ENCODE data around the gene SLC39A10. TPM values are rescaled to one million over a fixed set of nuclear protein-coding genes. Genes with fewer than 3 reads are reported as not detected.
"Not testable (repeated sequence)": the region's sequence is repeated elsewhere in the genome, so short reads cannot be mapped to it uniquely, and the experiment has no call there.

Gene SLC39A10, protein sequence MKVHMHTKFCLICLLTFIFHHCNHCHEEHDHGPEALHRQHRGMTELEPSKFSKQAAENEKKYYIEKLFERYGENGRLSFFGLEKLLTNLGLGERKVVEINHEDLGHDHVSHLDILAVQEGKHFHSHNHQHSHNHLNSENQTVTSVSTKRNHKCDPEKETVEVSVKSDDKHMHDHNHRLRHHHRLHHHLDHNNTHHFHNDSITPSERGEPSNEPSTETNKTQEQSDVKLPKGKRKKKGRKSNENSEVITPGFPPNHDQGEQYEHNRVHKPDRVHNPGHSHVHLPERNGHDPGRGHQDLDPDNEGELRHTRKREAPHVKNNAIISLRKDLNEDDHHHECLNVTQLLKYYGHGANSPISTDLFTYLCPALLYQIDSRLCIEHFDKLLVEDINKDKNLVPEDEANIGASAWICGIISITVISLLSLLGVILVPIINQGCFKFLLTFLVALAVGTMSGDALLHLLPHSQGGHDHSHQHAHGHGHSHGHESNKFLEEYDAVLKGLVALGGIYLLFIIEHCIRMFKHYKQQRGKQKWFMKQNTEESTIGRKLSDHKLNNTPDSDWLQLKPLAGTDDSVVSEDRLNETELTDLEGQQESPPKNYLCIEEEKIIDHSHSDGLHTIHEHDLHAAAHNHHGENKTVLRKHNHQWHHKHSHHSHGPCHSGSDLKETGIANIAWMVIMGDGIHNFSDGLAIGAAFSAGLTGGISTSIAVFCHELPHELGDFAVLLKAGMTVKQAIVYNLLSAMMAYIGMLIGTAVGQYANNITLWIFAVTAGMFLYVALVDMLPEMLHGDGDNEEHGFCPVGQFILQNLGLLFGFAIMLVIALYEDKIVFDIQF
- total RNA-seq: 6.1 TPM

DNA sequence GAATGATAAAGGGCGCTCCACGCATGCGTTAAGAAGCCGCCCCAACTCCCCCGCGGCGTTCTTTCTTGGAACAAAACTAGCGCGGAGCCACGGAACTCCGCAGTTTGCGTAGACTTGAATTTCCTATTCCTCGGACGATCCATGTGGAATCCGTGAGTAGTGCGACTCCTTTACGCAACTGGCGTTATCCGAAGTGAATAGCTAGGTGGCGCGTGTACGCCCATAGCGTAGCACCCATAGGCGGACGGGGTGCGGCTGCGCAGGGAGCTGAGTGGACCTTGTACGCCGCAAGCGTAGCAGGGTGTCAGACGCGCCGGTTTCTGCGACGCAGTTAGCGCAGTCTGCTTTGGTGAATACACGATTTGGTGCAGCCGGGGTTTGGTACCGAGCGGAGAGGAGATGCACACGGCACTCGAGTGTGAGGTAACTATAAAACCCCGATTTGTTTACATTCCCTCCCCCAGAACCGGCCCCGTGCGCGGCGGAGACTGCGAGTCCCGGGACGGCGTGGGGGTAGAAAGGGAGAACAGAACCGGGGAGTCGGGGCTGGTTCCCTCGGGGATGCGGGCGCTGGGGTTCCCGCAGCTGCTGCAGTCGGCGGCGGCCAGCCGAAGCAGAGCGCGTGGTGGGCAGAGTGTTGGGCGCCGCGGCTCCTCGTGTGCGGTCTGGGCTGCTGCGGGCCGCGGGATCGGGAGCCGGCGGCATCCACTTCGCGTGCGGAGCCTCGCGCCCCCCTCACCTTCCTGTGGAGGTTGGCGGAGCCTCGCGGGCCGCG lies at the start of gene SLC39A10:
Gene SLC39A10 (plus strand): TSS at position 368 of the 775 bp plus-strand sequence. CDS start 22,817 bp downstream, outside the sequence.
- ATAC-seq: peak; percentile 95

DNA sequence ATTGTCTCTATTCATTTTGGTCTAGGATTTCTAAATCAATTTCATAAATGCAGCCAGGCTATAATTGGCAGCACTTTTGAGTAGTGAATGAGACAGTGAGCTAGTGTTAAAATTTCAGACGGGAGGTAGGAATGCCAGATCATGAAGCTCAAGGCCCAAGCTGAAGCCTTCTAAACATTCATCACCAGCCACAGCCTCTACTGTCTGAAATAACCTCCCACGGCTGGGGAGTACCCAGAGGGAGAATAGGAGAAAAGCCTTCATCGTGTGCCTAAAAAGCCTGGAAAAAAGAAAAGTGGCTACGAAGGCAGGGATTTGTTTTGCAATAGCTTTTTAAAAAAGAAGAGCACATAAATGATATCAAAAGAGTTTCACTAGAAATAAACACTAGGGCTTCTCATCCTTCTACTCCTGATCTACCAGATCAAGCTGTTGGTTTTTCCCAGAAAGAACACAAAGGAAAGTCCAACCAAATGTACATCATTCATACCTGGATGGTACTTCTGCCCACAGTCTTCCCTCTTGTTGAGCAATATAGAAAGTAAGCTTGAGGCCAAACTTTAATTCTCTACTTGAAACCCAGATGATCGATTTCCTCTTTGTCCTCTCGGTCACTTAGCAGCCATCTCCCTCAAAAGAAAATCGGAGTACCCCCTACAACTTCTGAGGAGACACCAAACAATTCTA lies 48.1 kb upstream of the SLC39A10 start:
- ATAC-seq: no peak

DNA sequence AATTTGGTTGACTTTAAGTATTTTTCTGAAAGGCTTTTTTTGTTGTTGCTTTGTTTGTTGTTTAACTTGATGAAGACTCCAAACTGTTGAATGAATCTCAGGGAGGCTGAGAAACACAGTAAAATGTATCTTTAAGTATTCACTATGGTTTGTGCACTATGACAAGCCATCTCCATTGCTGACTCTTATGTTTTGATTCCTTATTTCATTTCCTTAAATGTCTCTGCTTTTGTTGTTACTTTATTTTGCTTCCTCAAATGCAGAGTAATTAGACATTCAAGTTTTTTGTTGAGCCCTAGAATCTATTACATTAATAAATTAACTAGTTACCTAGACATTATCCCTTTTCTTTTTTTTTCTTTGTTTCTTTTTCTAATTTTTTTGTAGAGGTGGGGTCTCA lies 46.3 kb upstream of the SLC39A10 start:
- no peak for ATAC-seq

DNA sequence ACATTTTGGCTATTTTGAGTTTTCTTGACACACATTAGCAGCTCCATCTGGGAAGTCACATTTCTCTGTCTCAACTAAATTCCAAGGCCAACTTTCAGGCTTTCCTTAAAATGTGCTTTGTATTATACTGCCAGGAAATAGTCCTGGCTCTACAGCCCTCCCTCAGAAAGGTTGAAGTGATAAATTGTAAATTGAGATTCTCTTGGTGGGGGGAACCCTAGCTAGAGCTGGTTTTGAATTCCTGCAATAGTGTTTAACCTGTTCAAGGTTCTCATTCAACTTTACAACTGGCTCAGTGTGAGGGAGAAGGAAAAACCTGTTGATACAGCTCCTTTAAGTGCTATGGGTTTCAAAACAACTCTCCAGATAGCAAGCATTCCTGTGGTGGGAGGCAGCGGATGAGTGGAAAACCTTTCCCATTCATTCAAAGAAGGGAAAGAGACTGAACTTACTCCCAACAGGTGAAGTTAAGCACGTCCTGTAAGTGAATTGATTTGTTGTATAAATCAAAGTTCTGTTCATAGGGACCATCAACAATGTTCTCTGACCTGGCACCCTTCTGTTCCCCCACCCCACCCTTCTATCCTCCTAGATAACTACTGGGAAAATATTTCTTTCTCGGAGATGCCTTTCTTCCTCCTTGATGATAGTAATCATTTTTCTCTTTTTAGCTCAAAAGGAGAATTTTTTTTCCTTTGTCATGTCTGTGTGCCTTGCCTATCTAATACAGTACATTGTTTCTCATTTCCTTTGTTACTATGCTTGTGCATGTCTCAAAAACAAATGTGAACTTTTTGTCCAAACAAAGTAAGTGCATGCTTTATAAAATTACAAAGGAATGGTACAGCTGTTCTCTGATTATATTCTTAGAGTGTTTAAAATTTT lies 44.2 kb upstream of the SLC39A10 start:
- ATAC-seq: no peak

DNA sequence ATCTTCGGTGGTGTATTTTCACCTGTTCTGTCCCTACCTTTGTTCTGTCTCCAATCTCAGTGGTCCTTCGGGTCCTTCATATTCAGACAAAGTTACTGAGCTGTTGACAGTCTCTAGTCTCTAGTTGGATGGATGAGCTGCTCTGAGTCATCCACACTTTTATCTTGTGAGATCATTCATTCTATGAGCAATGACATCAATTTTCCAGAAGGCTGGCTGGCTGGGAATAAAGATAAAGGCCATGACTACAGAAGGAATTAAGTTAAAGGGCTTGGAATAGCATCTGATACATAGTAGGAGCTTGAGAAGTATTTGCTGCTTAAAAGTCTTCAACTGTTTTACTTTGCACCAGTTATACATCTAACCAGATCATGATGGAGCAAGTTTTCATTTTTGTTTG lies 43.1 kb upstream of the SLC39A10 start:
- ATAC-seq: no peak

DNA sequence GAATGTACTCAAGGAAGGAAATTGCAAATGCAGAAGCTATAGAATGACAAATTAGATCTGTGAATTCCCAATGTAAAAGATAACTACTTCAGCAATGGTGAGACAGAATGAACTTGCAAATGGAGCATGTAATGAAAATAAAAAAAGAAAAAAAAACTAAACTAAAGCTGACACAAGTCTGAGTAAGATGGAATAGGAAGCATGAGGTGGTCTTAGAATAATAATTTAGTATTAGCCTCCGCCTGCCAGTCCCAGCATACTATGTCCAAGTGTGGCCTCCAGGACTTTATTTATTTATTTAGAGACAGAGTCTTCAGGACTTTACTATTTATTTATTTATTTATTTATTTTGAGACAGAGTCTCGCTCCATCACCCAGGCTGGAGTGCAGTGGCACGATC lies 37.4 kb upstream of the SLC39A10 start:
- ATAC-seq: no peak

DNA sequence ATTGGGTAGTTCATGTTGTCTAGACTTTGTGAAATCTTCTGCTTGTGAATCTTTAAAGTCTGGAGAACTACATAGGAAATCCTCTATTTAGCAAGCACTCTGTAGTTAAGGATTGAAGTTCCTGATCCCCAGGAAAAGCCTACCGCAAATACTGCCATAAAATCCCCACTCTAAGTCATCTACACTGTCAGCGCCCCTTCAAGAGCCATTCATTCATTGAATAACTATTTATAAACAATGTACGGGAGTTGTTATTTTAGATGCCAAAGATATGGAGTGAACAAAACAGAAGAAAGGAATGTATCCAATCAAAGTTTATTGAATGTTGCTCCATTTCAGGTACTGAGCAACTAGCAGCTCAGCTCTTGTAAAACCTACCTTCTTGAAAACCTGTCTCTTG lies 36.5 kb upstream of the SLC39A10 start:
- no peak for ATAC-seq

DNA sequence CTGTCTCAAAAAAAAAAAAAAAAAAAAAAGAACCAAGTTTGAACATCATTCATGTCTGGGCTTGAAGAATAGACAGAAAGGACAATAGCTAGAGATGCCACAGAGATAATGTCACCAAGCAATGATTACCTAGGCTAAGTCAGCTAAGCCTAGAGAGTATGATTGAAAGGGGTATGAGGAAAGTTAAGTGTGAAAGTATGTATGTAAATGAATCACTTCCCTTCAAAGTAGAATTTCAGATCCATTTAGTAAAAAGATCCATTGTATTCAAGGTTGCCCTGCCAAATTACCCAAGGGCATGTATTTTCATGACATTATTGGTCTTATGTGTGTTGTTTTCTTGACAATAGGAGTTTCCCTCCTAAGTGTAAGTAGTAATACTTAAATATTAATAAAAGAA lies 34.1 kb upstream of the SLC39A10 start:
- ATAC-seq: peak; percentile 82

DNA sequence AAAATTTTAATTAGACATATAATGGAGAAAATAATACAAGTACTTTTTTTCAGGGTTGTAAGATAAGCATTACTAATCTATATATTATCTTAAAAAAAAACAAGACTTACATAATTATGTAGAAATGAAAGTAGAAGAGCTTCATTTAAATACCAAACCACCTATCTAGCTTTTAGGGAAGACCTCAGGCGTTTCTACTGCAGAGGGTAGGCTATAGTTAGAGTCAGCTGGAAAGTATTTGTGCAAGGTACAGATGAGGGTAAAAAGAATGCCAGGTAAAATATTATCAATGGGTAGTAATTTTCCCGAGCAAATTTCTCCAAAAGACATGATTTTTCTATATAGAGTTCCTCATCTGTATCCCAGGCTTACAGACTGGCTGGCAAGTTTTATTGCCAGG lies 30.5 kb upstream of the SLC39A10 start:
- no peak for ATAC-seq

DNA sequence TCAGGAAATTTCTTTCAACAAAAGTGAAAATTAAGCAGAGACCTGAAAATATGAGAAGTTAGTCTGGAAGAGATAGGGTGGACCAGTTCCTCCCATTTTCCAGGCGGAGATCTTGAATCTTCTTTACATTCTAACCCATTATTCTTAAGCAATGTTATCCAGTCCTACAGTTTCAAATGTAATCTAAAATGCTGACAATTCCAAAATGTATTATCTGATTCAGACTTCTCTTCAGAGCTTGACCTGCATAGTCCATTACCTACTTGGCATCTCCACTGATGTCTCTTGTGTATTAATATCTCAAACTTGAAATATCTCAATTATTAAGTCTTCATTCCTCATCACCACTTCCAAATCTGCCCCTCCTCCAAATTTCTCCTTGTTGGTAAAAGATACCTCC lies 28.4 kb upstream of the SLC39A10 start:
- ATAC-seq: no peak

DNA sequence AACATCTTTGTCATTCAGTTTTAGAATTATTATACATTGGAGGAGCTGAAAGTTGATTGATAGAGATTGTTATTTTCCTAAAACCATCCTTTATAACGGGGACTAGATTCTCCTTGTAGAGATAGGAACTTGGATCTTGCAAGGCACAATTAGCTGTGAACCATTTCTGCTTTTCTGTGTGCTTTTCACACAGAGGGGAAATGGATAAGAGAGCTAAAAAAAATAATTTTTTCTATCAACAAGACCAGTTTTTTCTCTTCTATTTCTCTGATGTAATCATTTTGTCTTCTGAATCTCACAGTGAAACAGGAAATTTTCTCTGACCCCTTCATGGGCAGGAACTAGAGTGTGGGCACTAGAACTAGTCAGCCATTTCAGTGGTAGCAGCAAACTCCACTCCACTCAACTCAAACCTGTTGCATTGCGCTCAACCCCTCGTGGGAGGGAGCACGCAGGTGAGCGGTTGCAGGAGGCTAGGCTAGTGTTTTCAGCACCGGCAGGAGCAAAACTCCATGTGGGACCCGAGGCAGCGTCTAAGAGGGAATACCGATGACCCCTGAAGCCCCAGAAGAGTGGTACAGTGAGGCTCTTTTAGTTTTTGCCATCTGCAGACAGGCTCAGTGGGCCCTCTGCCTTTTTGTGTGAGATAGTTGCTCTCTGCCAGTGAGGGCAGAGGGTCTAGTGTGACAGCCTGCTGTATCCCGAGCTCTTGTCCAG lies 24.0 kb upstream of the SLC39A10 start:
- ATAC-seq: no peak

DNA sequence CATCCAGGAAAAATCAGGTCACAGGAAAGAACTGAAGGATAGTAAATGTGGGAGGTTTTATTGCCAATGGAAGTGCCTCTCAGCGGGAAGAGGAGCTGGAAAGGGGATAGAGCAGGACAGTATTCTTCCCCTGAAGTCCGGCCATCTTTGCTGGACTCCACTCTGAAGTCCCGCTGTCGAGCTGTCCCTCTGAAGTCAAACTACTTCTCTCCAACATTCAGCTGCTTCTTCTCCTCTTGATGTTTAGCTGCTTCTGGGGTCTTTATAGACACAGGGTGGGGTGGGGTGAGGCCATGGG lies 23.5 kb upstream of the SLC39A10 start:
- no peak for ATAC-seq

DNA sequence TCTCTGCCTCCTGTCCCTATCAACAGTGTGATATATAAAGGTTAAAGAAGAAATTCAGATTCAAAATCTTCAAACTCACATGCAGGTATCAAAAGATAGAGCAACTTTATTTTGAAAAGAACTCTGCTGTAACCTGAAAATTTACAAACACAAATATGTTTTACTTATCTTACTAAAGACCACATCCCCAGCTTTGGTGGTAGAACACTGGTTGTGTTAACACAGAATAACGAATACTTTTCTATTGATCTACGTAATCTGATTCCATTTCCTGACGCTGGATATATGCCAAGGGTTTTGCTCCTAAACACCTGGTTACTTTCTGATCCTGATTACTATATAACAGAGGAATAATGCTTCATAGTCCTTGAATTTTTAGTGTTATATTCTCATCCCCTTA lies 23.1 kb upstream of the SLC39A10 start:
- ATAC-seq: no peak

DNA sequence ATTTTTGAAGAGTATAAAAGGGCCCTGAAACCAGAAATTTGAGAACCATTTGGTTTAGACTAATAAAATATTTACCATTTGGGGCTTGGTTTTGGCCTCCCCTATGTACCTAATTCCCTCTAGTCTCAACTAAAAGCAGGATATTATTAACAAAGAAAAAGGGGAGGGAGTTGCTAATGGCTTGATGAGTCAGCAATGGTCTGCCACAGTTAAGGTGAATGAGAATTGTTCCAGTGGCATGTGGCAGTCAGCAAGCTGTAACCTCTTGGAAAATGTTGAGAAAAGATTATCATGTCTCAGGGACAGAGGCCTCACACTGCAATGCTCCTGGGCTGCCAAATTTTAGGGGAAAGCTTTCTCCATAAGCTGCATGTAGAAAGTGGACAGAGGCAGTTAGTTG lies 20.1 kb upstream of the SLC39A10 start:
- ATAC-seq: no peak

DNA sequence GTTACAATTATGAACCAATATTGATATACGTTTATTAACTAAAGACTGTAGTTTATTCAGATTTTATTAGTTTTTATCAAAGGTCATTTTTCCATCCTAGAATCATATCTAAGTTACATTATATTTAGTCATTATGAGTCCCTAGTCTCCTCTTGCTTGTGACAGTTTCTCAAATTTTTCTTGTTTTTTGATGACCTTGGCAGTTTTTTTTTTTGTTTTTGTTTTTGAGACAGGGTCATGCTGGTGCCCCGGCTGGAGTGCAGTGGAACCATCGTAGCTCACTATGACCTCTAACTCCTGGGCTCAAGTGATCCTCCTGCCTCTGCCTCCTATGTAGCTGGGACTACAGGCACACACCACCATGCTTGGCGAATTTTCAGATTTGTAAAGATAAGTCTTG lies 18.3 kb upstream of the SLC39A10 start:
- ATAC-seq: no peak

DNA sequence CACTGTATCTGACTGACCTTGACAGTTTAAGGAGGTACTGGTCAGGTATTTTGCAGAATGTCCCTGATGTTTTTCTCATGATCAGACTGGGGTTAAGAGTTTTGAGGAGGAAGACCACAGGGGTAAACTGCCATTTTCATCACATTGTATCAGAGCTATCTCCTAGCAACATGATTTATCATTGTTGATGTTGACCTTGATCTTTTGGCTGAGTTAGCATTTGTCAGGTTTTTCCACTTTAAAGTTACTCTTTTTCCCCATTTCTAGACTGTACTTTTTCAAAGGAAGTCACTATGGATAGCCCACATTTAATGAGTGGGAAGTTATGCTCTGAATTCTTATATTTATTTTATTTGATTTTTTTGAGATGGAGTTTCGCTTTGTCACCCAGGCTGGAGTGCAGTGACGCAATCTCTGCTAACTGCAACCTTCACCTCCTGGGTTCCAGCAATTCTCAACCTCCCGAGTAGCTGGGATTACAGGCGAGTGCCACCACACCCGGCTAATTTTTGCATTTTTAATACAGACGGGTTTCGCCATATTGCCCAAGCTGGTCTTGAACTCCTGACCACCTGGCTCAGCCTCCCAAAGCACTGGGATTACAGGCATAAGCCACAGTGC lies 17.7 kb upstream of the SLC39A10 start:
- no peak for ATAC-seq

DNA sequence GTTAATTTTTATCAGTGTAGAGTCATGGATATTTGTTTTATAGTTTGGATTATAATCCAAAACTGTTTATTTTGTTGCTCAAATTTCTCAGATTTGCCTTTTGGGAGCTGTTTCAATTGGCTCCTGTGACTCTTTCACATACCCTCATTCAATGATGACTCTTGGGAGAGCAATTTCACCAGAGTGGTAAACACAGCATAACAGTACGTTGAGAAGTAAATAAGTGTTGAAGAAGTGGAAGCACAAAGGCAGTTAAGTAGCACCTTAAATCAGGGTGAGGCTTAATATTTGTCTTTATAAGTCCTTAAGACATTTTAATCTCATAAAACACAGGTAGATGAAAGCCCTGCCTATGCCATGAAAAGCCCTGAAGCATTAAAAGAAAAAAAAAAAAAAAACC lies 17.1 kb upstream of the SLC39A10 start:
- ATAC-seq: peak; percentile 52

DNA sequence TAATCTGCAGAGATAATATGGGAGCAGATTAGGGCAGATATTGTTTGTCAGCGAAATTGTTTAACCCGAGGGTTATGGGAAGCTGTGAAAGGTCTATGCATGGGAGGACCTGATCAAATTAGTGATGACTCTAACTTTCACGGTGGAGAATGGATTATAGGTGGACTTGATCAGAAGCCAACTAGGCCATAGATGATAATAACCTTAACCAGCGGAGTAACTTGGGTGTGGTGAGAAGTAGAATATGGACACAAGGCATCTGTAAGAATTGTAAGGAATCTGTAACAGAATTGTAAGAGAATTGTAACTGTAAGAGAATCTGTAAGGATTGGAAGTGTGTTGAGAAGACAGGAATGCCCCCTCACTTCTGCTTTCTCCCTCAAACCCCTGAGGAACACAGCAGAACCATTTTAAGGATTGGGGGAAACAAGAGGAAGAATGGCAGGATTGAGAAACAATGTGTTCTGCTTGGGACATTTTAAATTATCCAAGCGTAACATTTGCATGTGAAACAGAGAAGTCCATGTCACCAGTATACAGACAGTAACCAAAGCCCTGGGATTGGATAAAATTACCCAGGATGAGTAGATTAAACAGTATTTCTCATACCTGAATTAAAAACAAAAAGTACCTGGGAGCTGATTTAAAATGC lies 14.9 kb upstream of the SLC39A10 start:
- no peak for ATAC-seq

DNA sequence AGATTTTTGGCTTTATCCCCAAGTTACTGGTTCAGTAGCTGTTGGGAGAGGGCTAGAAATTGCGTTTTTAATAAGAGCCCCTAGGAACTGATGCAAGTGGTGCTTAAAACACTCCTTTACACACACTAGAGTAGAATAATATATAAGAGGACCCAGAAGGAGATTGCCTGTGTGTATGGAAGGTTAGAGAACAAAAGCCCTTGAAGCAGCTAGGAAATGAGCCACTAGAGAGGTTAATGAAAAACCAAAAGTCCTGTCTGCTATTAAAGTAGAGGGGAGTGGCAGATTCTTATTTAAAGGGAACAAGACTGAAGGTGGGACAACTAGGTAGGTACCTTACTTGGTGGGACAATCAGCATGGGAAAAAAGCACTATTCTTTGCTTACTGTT lies 14.4 kb upstream of the SLC39A10 start:
- no peak for ATAC-seq

DNA sequence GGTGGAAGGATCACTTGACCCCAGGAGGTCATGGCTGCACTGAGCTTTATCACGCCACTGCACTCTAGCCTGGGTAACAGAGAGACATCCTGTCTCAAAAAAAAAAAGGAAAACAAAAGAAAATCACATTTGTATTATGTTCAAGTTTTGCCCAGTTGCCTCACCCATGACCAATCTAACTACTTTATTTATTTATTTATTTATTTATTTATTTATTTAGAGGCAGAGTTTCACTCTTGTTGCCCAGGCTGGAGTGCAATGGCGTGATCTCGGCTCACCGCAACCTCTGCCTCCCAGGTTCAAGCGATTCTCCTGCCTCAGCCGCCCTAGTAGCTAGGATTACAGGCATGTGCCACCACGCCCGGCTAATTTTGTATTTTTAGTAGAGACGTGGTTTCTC lies 12.3 kb upstream of the SLC39A10 start:
- not testable (repeated sequence) for ATAC-seq

All from esophagus mucosa (tissue), 1 donor.